SK-N-SH (cell line): ENCODE results near the gene DIAPH2. TPM values are rescaled to one million over a fixed set of nuclear protein-coding genes. Genes with fewer than 3 reads are reported as not detected.

Source experiments
- CTCF ChIA-PET: fragments of 300-600, 350-600 bp; formaldehyde crosslinking; extraction: SDS; loops from one replicate; lab custom pipeline; 2021; lab: Yijun Ruan, JAX
- POLR2A ChIA-PET: fragments of 350-600 bp; sonication (Branson Sonifier 250); formaldehyde crosslinking; extraction: SDS; loops from one replicate; lab custom pipeline; 2020; ENCODE audit warnings: antibody characterized with exemption, inconsistent platforms; lab: Yijun Ruan, JAX
- DNase-seq: peaks from one replicate; pipeline ENCODE4 v3.0.0; 2012
- H2AFZ ChIP-seq: fragments of 200-600 bp; sonication (generic); 2 replicates; pipeline ENCODE4 v1.8.1; 2016; ENCODE audit warnings: antibody characterized with exemption, mild to moderate bottlenecking, low read depth
- H3F3A ChIP-seq: fragments of 200-600 bp; sonication (generic); replicated peaks from 2 replicates; pipeline ENCODE3; 2016; ENCODE audit warnings: antibody characterized with exemption, mild to moderate bottlenecking; ENCODE audit not compliant: insufficient read depth
- H3K27ac ChIP-seq, 2 experiments: fragments of 200-500 bp in 1 of 2; fragments of 200-600 bp in 1 of 2; sonication (Bioruptor generic) in 1 of 2; sonication (generic), shearing (Covaris generic) in 1 of 2; 2 replicates each; pipeline versions ENCODE4 v1.5.1 to v1.6.1; 2014 to 2016; ENCODE audit warnings: low read depth in 2 of 2, inconsistent platforms in 1 of 2, low read length in 1 of 2, mild to moderate bottlenecking in 1 of 2, mixed read lengths in 1 of 2
- H3K27me3 ChIP-seq: fragments of 200-600 bp; sonication (generic), shearing (Covaris generic); 2 replicates; pipeline ENCODE4 v1.6.1; 2016; ENCODE audit warnings: mixed run types; ENCODE audit not compliant: insufficient read depth
- H3K36me3 ChIP-seq, 2 experiments: fragments of 200-500 bp in 1 of 2; fragments of 200-600 bp in 1 of 2; sonication (Bioruptor generic) in 1 of 2; sonication (generic) in 1 of 2; replicated peaks in 1 of 2; 2 replicates each; pipeline versions ENCODE3 to v1.5.1; 2014 to 2016; ENCODE audit warnings: low read length in 1 of 2, mild to moderate bottlenecking in 1 of 2; ENCODE audit not compliant: insufficient read depth in 2 of 2, control insufficient read depth in 1 of 2
- H3K4me1 ChIP-seq, 2 experiments: fragments of 200-500 bp in 1 of 2; fragments of 200-600 bp in 1 of 2; sonication (Bioruptor generic) in 1 of 2; sonication (generic), shearing (Covaris generic) in 1 of 2; 2 replicates each; pipeline versions ENCODE4 v1.5.1 to v1.6.1; 2014 to 2016; ENCODE audit warnings: low read depth in 1 of 2, low read length in 1 of 2, mixed run types in 1 of 2; ENCODE audit not compliant: insufficient read depth in 2 of 2, control insufficient read depth in 1 of 2
- H3K4me2 ChIP-seq: fragments of 200-600 bp; sonication (generic), shearing (Covaris generic); 2 replicates; pipeline ENCODE4 v1.6.1; 2017; ENCODE audit warnings: mixed run types
- H3K4me3 ChIP-seq, 2 experiments: fragments of 200-500 bp in 1 of 2; fragments of 200-600 bp in 1 of 2; sonication (Bioruptor generic) in 1 of 2; sonication (generic), shearing (Covaris generic) in 1 of 2; 2 replicates each; pipeline versions ENCODE4 v1.5.1 to v1.8.1; 2014 to 2016; ENCODE audit warnings: low read depth in 2 of 2, inconsistent platforms in 1 of 2, low read length in 1 of 2, mild to moderate bottlenecking in 1 of 2, mixed read lengths in 1 of 2, moderate library complexity in 1 of 2
- H3K79me2 ChIP-seq: fragments of 200-600 bp; sonication (generic); 2 replicates; pipeline ENCODE4 v1.8.1; 2017; ENCODE audit warnings: mild to moderate bottlenecking; ENCODE audit not compliant: insufficient read depth
- H3K9ac ChIP-seq: fragments of 200-600 bp; sonication (generic); 2 replicates; pipeline ENCODE4 v1.6.1; 2017; ENCODE audit warnings: mixed run types
- H3K9me2 ChIP-seq: fragments of 200-600 bp; sonication (generic); 2 replicates; pipeline ENCODE4 v1.6.1; 2017; ENCODE audit warnings: mixed run types
- H3K9me3 ChIP-seq: fragments of 200-600 bp; sonication (generic); 2 replicates; pipeline ENCODE4 v1.6.1; 2017; ENCODE audit warnings: mixed run types, mild to moderate bottlenecking, moderate library complexity
- H4K20me1 ChIP-seq: fragments of 200-600 bp; sonication (generic); 2 replicates; pipeline ENCODE4 v1.6.1; 2017; ENCODE audit warnings: mild to moderate bottlenecking, mixed run types; ENCODE audit not compliant: insufficient read depth
- CHD2 ChIP-seq: fragments of 150-350 bp; IDR thresholded peaks from 2 replicates; pipeline ENCODE4 v1.6.1; 2018; ENCODE audit warnings: low read length; ENCODE audit not compliant: partially characterized antibody
- ELF1 ChIP-seq: IDR thresholded peaks from 2 replicates; pipeline ENCODE4 v1.4.0; 2012
- EZH2phosphoT487 ChIP-seq: fragments of 200-600 bp; sonication (generic); IDR thresholded peaks from 2 replicates; pipeline ENCODE4 v1.6.1; 2017; ENCODE audit warnings: low read depth, mixed run types, mild to moderate bottlenecking, antibody characterized with exemption, moderate library complexity, borderline replicate concordance
- FOXJ3 ChIP-seq: sonication (generic); formaldehyde crosslinking; IDR thresholded peaks from 2 replicates; pipeline ENCODE4 v1.5.1; 2020; ENCODE audit warnings: mild to moderate bottlenecking, missing genetic modification reagents
- GABPA ChIP-seq: IDR thresholded peaks from 2 replicates; pipeline ENCODE4 v1.4.0; 2012; ENCODE audit warnings: low read depth, mild to moderate bottlenecking
- JUND ChIP-seq: IDR thresholded peaks from 2 replicates; pipeline ENCODE4 v1.4.0; 2012
- MXI1 ChIP-seq: IDR thresholded peaks from 2 replicates; pipeline ENCODE4 v1.6.1; 2012; ENCODE audit warnings: mild to moderate bottlenecking, low read depth, low read length, improper control_type of control experiment
- NFIC ChIP-seq: IDR thresholded peaks from 2 replicates; pipeline ENCODE4 v1.4.0; 2012; ENCODE audit warnings: borderline replicate concordance
- RAD21 ChIP-seq: IDR thresholded peaks from 2 replicates; pipeline ENCODE4 v1.6.1; 2012; ENCODE audit warnings: mild to moderate bottlenecking, low read length
- TAF1 ChIP-seq: IDR thresholded peaks from 2 replicates; pipeline ENCODE4 v1.6.1; 2012; ENCODE audit warnings: low read depth, mild to moderate bottlenecking, low read length, moderate library complexity, borderline replicate concordance
- TCF12 ChIP-seq: IDR thresholded peaks from 2 replicates; pipeline ENCODE4 v1.4.0; 2012
- YY1 ChIP-seq: IDR thresholded peaks from 2 replicates; pipeline ENCODE4 v1.4.0; 2012; ENCODE audit warnings: low read depth, mild to moderate bottlenecking
- WGBS: methylation state at CpG from one replicate; pipeline ENCODE4 v1.1.6; 2017; ENCODE audit warnings: low lambda C conversion rate; 5-methylcytosine and 5-hydroxymethylcytosine counted together
- polyA plus RNA-seq, 3 experiments: library from polyadenylated mRNA; depleted of rRNA; stranded (reverse); fragments of >200 nt; gene quantifications; 2 replicates each; pipeline ENCODE4 v1.2.3, GENCODE V29; 2012
- TF ChIP-seq, protein P1 (sequence below): IDR thresholded peaks from 2 replicates; pipeline ENCODE4 v1.4.0; 2012; ENCODE audit warnings: low read depth
- TF ChIP-seq, protein P2 (sequence below): IDR thresholded peaks from 2 replicates; pipeline ENCODE4 v1.6.1; 2012; ENCODE audit warnings: mild to moderate bottlenecking, low read depth, low read length, moderate library complexity
- TF ChIP-seq, protein P3 (sequence below): IDR thresholded peaks from 2 replicates; pipeline ENCODE4; 2012
- TF ChIP-seq, protein P4 (sequence below): fragments of 150-350 bp; IDR thresholded peaks from 2 replicates; pipeline ENCODE4 v1.6.1; 2016; ENCODE audit warnings: mild to moderate bottlenecking, low read depth, low read length

The DIAPH2 gene
- polyA plus RNA-seq, 1 of the 3 experiments (the other 2 are of a cell fraction) = 1.1 TPM

DNA sequence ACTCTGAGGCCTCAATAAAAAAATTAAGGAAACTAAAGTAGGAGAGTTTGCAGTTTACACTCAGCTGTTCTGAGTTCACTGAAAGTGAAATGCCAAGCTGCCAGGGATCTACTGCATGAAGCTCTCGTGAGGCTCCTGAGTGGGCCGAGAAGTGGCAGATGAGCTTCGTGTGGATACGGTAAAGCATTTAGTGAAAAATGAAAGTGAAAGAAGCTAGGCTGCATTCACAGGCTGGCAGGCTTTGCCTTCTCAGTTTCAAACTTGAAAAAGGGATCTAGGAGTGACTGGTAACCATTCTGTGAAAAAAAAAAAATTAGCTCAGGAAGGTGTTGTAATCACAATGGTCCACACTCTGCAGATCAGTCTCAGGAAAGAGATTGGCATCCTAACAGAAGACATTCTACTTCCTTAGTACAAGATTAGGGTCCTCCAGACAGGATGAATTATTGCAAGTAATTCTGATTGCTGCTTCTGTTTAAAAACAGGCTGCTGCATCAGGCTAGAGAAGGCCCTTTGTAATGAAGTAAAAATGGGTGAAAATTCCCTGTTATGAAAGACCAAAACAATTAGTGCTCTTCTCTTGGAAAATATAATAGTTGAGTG lies 879.0 kb downstream of the DIAPH2 start:
- Histone ChIP-seq H3K79me2 (no peaks in the 10 kb centered on the region), H3K27ac (peak overlapping the region in 1 of 2 experiments; percentile 50; a peak in 2 of 4 replicates), H3F3A (no peaks in the 10 kb centered on the region), H3K9ac (peak overlapping the region; percentile 17; the same call in 1 of the 2 replicates), H3K9me3 (no peaks in the 10 kb centered on the region), H4K20me1 (no peaks in the 10 kb centered on the region), H3K4me1 (no peaks in the 10 kb centered on the region; a peak in 1 of 4 replicates), H3K36me3 (no peaks in the 10 kb centered on the region), H3K9me2 (no peaks in the 10 kb centered on the region), H3K4me2 (peak overlapping the region; percentile 67), H3K4me3 (peak overlapping the region; percentile 21 to 49; a peak in 3 of 4 replicates), H2AFZ (0 out of 2 replicates have a peak overlapping the region, but pooled peaks have one; percentile 19), H3K27me3 (no peaks in the 10 kb centered on the region)
- CTCF ChIA-PET = interaction anchor here (1.1 kb wide), 1 partner anchor 22 kb away, joined by 3 read pairs; no protein-coding TSS in a partner anchor
- 24% methylated on average over 4 of the region's 4 CpGs for WGBS
- POLR2A ChIA-PET = no interaction called here
- no peak for DNase-seq
- TF ChIP-seq YY1 = no peak
- no peak for TF ChIP-seq TCF12
- no peak for TF ChIP-seq GABPA
- no peak for TF ChIP-seq CHD2
- no peak for TF ChIP-seq TAF1
- TF ChIP-seq, protein P1, sequence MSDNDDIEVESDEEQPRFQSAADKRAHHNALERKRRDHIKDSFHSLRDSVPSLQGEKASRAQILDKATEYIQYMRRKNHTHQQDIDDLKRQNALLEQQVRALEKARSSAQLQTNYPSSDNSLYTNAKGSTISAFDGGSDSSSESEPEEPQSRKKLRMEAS = no peak
- TF ChIP-seq NFIC = no peak
- TF ChIP-seq, protein P2, sequence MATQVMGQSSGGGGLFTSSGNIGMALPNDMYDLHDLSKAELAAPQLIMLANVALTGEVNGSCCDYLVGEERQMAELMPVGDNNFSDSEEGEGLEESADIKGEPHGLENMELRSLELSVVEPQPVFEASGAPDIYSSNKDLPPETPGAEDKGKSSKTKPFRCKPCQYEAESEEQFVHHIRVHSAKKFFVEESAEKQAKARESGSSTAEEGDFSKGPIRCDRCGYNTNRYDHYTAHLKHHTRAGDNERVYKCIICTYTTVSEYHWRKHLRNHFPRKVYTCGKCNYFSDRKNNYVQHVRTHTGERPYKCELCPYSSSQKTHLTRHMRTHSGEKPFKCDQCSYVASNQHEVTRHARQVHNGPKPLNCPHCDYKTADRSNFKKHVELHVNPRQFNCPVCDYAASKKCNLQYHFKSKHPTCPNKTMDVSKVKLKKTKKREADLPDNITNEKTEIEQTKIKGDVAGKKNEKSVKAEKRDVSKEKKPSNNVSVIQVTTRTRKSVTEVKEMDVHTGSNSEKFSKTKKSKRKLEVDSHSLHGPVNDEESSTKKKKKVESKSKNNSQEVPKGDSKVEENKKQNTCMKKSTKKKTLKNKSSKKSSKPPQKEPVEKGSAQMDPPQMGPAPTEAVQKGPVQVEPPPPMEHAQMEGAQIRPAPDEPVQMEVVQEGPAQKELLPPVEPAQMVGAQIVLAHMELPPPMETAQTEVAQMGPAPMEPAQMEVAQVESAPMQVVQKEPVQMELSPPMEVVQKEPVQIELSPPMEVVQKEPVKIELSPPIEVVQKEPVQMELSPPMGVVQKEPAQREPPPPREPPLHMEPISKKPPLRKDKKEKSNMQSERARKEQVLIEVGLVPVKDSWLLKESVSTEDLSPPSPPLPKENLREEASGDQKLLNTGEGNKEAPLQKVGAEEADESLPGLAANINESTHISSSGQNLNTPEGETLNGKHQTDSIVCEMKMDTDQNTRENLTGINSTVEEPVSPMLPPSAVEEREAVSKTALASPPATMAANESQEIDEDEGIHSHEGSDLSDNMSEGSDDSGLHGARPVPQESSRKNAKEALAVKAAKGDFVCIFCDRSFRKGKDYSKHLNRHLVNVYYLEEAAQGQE = no peak

DNA sequence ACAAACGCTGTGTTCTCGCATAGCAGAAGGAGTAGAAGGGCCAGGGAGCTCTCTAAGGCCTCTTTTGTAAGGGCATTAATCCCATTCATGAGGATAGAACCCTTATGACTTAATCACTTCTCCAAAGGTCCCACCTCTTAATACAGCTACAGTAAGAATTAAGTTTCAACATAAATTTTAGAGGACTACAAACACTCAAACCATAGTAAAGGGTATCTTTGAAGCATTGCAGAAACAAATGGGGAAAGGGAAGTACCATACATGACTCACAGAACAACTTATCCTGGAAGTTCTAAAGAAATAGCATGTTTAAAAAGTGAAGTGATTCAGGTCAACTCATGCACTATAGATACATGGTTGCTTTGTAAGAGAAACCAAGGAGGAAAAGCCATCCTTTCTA lies 879.9 kb downstream of the DIAPH2 start:
- Histone ChIP-seq H3K27me3 (no peaks in the 10 kb centered on the region), H3K4me3 (no peak overlapping the region), H3K27ac (no peak overlapping the region), H2AFZ (no peak overlapping the region), H3K79me2 (no peaks in the 10 kb centered on the region), H3F3A (no peaks in the 10 kb centered on the region), H3K4me1 (no peaks in the 10 kb centered on the region; a peak in 1 of 4 replicates), H3K9me2 (no peaks in the 10 kb centered on the region), H3K9me3 (no peaks in the 10 kb centered on the region), H3K4me2 (no peak overlapping the region), H3K9ac (no peak overlapping the region), H4K20me1 (no peaks in the 10 kb centered on the region), H3K36me3 (no peaks in the 10 kb centered on the region)
- DNase-seq = no peak
- ChIA-PET POLR2A (no interaction called here), CTCF (interaction anchor here (1.1 kb wide), 1 partner anchor 23 kb away, joined by 3 read pairs; no protein-coding TSS in a partner anchor)
- 41% methylated on average over 2 of the region's 2 CpGs for WGBS
- TF ChIP-seq NFIC (no peak), CHD2 (no peak), EZH2phosphoT487 (no peak), JUND (no peak), FOXJ3 (CRISPR knock-in tag) (no peak), RAD21 (no peak), MXI1 (no peak), ELF1 (no peak)
- TF ChIP-seq, protein P1 = no peak
- TF ChIP-seq, protein P3, sequence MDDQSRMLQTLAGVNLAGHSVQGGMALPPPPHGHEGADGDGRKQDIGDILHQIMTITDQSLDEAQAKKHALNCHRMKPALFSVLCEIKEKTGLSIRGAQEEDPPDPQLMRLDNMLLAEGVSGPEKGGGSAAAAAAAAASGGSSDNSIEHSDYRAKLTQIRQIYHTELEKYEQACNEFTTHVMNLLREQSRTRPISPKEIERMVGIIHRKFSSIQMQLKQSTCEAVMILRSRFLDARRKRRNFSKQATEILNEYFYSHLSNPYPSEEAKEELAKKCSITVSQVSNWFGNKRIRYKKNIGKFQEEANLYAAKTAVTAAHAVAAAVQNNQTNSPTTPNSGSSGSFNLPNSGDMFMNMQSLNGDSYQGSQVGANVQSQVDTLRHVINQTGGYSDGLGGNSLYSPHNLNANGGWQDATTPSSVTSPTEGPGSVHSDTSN = no peak
- TF ChIP-seq, protein P4, sequence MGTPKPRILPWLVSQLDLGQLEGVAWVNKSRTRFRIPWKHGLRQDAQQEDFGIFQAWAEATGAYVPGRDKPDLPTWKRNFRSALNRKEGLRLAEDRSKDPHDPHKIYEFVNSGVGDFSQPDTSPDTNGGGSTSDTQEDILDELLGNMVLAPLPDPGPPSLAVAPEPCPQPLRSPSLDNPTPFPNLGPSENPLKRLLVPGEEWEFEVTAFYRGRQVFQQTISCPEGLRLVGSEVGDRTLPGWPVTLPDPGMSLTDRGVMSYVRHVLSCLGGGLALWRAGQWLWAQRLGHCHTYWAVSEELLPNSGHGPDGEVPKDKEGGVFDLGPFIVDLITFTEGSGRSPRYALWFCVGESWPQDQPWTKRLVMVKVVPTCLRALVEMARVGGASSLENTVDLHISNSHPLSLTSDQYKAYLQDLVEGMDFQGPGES = no peak
- TF ChIP-seq, protein P2 = no peak
